ENCODE measurements around the gene ZBTB7C. TPM values are rescaled to one million over a fixed set of nuclear protein-coding genes. Genes with fewer than 3 reads are reported as not detected.

ZBTB7C gene
- polyA plus RNA-seq, 1 of the 3 experiments (the other 2 are of a cell fraction), result 0.05 TPM

- Histone ChIP-seq H3K79me2 (ENCODE audit: insufficient read depth) (no peaks in the 10 kb centered on the region), H3K9me3 (no peaks in the 10 kb centered on the region), H4K20me1 (ENCODE audit: insufficient read depth) (no peaks in the 10 kb centered on the region), H3F3A (replicated peaks; ENCODE audit: insufficient read depth) (no peaks in the 10 kb centered on the region), H3K27ac (ENCODE audit: low read depth in 2 of 2, low read length in 1 of 2) (no peak overlapping the region), H3K27me3 (ENCODE audit: insufficient read depth) (peaks cover 10% of the 10 kb centered on the region; the same call in 1 of the 2 replicates), H3K4me1 (ENCODE audit: control insufficient read depth in 1 of 2, insufficient read depth in 2 of 2, low read depth in 1 of 2, low read length in 1 of 2) (peaks cover 0 to 56% of the 10 kb centered on the region in 2 experiments; a peak in 1 of 4 replicates), H2AFZ (ENCODE audit: low read depth) (no peak overlapping the region), H3K36me3 (replicated peaks in 1 of 2; ENCODE audit: control insufficient read depth in 1 of 2, insufficient read depth in 2 of 2, low read length in 1 of 2) (no peaks in the 10 kb centered on the region), H3K9ac (no peak overlapping the region), H3K4me2 (no peak overlapping the region), H3K9me2 (no peaks in the 10 kb centered on the region), H3K4me3 (ENCODE audit: low read depth in 2 of 2, low read length in 1 of 2) (no peak overlapping the region)
- ChIA-PET CTCF (no interaction called here), POLR2A (no interaction called here)
- WGBS (ENCODE audit: low lambda C conversion rate), result 27% methylated on average over 3 of the region's 4 CpGs
- TF ChIP-seq CHD2 (IDR thresholded peaks at IDR 0.05; ENCODE audit: low read length, partially characterized antibody), result no peak
- no peak for TF ChIP-seq MEF2A (IDR thresholded peaks at IDR 0.05; ENCODE audit: borderline replicate concordance, low read depth)
- no peak for TF ChIP-seq ELF1 (IDR thresholded peaks at IDR 0.05)
- TF ChIP-seq JUND (IDR thresholded peaks at IDR 0.05), result no peak
- no peak for TF ChIP-seq TCF12 (IDR thresholded peaks at IDR 0.05)
- TF ChIP-seq RXRA (IDR thresholded peaks at IDR 0.05; ENCODE audit: borderline replicate concordance, low read depth), result no peak
- no peak for TF ChIP-seq YY1 (IDR thresholded peaks at IDR 0.05; ENCODE audit: low read depth)
- TF ChIP-seq GABPA (IDR thresholded peaks at IDR 0.05; ENCODE audit: low read depth), result no peak
- no peak for TF ChIP-seq USF2 (IDR thresholded peaks at IDR 0.05; ENCODE audit: borderline replicate concordance, low read depth, low read length)
- no peak for TF ChIP-seq RCOR1 (IDR thresholded peaks at IDR 0.05; ENCODE audit: low read length)
- no peak for TF ChIP-seq RFX5 (IDR thresholded peaks at IDR 0.05; ENCODE audit: low read length)
- TF ChIP-seq SMC3 (IDR thresholded peaks at IDR 0.05; ENCODE audit: low read depth, low read length), result no peak
- TF ChIP-seq FOXJ3 (CRISPR knock-in tag; IDR thresholded peaks at IDR 0.05), result no peak
- TF ChIP-seq, protein P1, sequence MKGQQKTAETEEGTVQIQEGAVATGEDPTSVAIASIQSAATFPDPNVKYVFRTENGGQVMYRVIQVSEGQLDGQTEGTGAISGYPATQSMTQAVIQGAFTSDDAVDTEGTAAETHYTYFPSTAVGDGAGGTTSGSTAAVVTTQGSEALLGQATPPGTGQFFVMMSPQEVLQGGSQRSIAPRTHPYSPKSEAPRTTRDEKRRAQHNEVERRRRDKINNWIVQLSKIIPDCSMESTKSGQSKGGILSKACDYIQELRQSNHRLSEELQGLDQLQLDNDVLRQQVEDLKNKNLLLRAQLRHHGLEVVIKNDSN (IDR thresholded peaks at IDR 0.05; ENCODE audit: borderline replicate concordance, low read depth), result no peak
- DNase-seq, result no peak
These were observed 57.0 kb downstream of the ZBTB7C start for GRCh38 chr18:48352051-48352755.

GRCh38 chr18:48351216-48352050 lies 57.8 kb downstream of the ZBTB7C start:
- Histone ChIP-seq H3F3A (replicated peaks; ENCODE audit: insufficient read depth) (no peaks in the 10 kb centered on the region), H3K27ac (ENCODE audit: low read depth in 2 of 2, low read length in 1 of 2) (no peak overlapping the region; a peak in 1 of 4 replicates), H3K9me3 (no peaks in the 10 kb centered on the region), H3K9me2 (no peaks in the 10 kb centered on the region), H3K27me3 (ENCODE audit: insufficient read depth) (peaks cover 10% of the 10 kb centered on the region), H3K4me2 (no peak overlapping the region), H3K79me2 (ENCODE audit: insufficient read depth) (no peaks in the 10 kb centered on the region), H2AFZ (ENCODE audit: low read depth) (no peak overlapping the region), H3K4me1 (ENCODE audit: control insufficient read depth in 1 of 2, insufficient read depth in 2 of 2, low read depth in 1 of 2, low read length in 1 of 2) (peaks cover 0 to 48% of the 10 kb centered on the region in 2 experiments; a peak in 1 of 4 replicates), H3K4me3 (ENCODE audit: low read depth in 2 of 2, low read length in 1 of 2) (no peak overlapping the region), H3K36me3 (replicated peaks in 1 of 2; ENCODE audit: control insufficient read depth in 1 of 2, insufficient read depth in 2 of 2, low read length in 1 of 2) (no peaks in the 10 kb centered on the region), H4K20me1 (ENCODE audit: insufficient read depth) (no peaks in the 10 kb centered on the region), H3K9ac (no peak overlapping the region)
- DNase-seq, result no peak
- TF ChIP-seq FOXJ3 (CRISPR knock-in tag; IDR thresholded peaks at IDR 0.05) (no peak), EP300 (IDR thresholded peaks at IDR 0.05; ENCODE audit: borderline replicate concordance in 1 of 2, low read depth in 1 of 2, low read length in 1 of 2) (no peak), YY1 (IDR thresholded peaks at IDR 0.05; ENCODE audit: low read depth) (no peak), TCF12 (IDR thresholded peaks at IDR 0.05) (no peak)
- TF ChIP-seq, protein P2, sequence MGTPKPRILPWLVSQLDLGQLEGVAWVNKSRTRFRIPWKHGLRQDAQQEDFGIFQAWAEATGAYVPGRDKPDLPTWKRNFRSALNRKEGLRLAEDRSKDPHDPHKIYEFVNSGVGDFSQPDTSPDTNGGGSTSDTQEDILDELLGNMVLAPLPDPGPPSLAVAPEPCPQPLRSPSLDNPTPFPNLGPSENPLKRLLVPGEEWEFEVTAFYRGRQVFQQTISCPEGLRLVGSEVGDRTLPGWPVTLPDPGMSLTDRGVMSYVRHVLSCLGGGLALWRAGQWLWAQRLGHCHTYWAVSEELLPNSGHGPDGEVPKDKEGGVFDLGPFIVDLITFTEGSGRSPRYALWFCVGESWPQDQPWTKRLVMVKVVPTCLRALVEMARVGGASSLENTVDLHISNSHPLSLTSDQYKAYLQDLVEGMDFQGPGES (IDR thresholded peaks at IDR 0.05; ENCODE audit: low read depth, low read length), result no peak
- CTCF ChIA-PET, result no interaction called here
- POLR2A ChIA-PET, result no interaction called here
- WGBS (ENCODE audit: low lambda C conversion rate), result 41% methylated on average over 12 of the region's 12 CpGs

Data from SK-N-SH (cell line).